Astrocyte of the spinal cord (primary cell): ENCODE results near the gene TIAL1.
"Not testable (repeated sequence)": the region's sequence is repeated elsewhere in the genome, so short reads cannot be mapped to it uniquely, and the experiment has no call there.

Experiments
- DNase-seq: peaks from one replicate; pipeline ENCODE4 v3.0.0; 2011; ENCODE audit warnings: low read depth, low spot score
- H3K4me3 ChIP-seq: 2 replicates; pipeline ENCODE4 v1.5.1; 2011; ENCODE audit warnings: low read depth, mild to moderate bottlenecking, low read length, moderate library complexity
- CTCF ChIP-seq: IDR thresholded peaks from 2 replicates; pipeline ENCODE4 v1.5.1; 2012; ENCODE audit warnings: low read depth, mild to moderate bottlenecking, low read length, inconsistent platforms
- in situ Hi-C: cut with HindIII; loops from 2 replicates; pipeline ENCODE4 v1.10.0; 2017; ENCODE audit warnings: low sequenced_read_pairs

TIAL1 gene

GRCh38 chr10:119578355-119578754 lies 18.4 kb downstream of the TIAL1 start:
- in situ Hi-C loops: no loop called here
- no peak for TF ChIP-seq CTCF

GRCh38 chr10:119575991-119576390 lies 20.8 kb downstream of the TIAL1 start:
- TF ChIP-seq CTCF: no peak
- in situ Hi-C loops: no loop called here
- no peak overlapping the region for H3K4me3 ChIP-seq
- no peak for DNase-seq

More at GRCh38 chr10:119578355-119578754, 18.4 kb downstream of the TIAL1 start:
- no peak overlapping the region for H3K4me3 ChIP-seq
- DNase-seq: no peak

- no peak overlapping the region for H3K4me3 ChIP-seq
- DNase-seq: no peak
- in situ Hi-C loops: no loop called here
- TF ChIP-seq CTCF: no peak
Measured at GRCh38 chr10:119575506-119575905, 21.3 kb downstream of the TIAL1 start.

- no peak overlapping the region for H3K4me3 ChIP-seq
- no peak for DNase-seq
- in situ Hi-C loops: no loop called here
- no peak for TF ChIP-seq CTCF
Measured at GRCh38 chr10:119567978-119568377, 28.8 kb downstream of the TIAL1 start.

- no peak overlapping the region for H3K4me3 ChIP-seq
- DNase-seq: no peak
- TF ChIP-seq CTCF: no peak
- in situ Hi-C loops: no loop called here
Measured at GRCh38 chr10:119562097-119562496, 34.7 kb downstream of the TIAL1 start.

GRCh38 chr10:119559511-119559910 lies 37.3 kb downstream of the TIAL1 start:
- not testable (repeated sequence) for DNase-seq

GRCh38 chr10:119556081-119556480 lies 40.7 kb downstream of the TIAL1 start:
- H3K4me3 ChIP-seq, in situ Hi-C loops, DNase-seq: not testable (repeated sequence)

More at GRCh38 chr10:119559511-119559910, 37.3 kb downstream of the TIAL1 start:
- in situ Hi-C loops, H3K4me3 ChIP-seq: not testable (repeated sequence)

- in situ Hi-C loops: no loop called here
- DNase-seq: no peak
- no peak for TF ChIP-seq CTCF
- no peak overlapping the region for H3K4me3 ChIP-seq
Measured at GRCh38 chr10:119555178-119555784, 41.5 kb downstream of the TIAL1 start.
